HG03097 (cell line): ENCODE data around the gene BORCS5.
"Not testable (repeated sequence)": the region's sequence is repeated elsewhere in the genome, so short reads cannot be mapped to it uniquely, and the experiment has no call there.

Source experiments
- ATAC-seq: cut with Tn5 transposase; IDR thresholded peaks from one replicate; pipeline ENCODE4 v1.9.1; 2021; ENCODE audit not compliant: unreplicated experiment, low FRiP score

BORCS5 gene

GRCh38 chr12:12351468-12352185, 5.3 kb upstream of the BORCS5 start:
- not testable (repeated sequence) for ATAC-seq

- ATAC-seq: no peak
Measured at GRCh38 chr12:12353276-12353675, 3.6 kb upstream of the BORCS5 start.

- no peak for ATAC-seq
Measured at GRCh38 chr12:12353807-12354206, 3.1 kb upstream of the BORCS5 start.

GRCh38 chr12:12356467-12356895, 397 bp upstream of the BORCS5 start:
- no peak for ATAC-seq

- ATAC-seq: no peak
Measured at GRCh38 chr12:12357719-12358461, 1.0 kb downstream of the BORCS5 start.

- no peak for ATAC-seq
Measured at GRCh38 chr12:12358528-12358927, 1.6 kb downstream of the BORCS5 start.

- ATAC-seq: no peak
Measured at GRCh38 chr12:12364787-12365445, 8.0 kb downstream of the BORCS5 start.

GRCh38 chr12:12365446-12365802, 8.5 kb downstream of the BORCS5 start:
- ATAC-seq: no peak

- ATAC-seq: no peak
Measured at GRCh38 chr12:12365931-12366431, 9.1 kb downstream of the BORCS5 start.

- ATAC-seq: no peak
Measured at GRCh38 chr12:12366701-12367481, 10.0 kb downstream of the BORCS5 start.

- ATAC-seq: no peak
Measured at GRCh38 chr12:12367482-12367998, 10.7 kb downstream of the BORCS5 start.

- no peak for ATAC-seq
Measured at GRCh38 chr12:12372946-12373722, 16.3 kb downstream of the BORCS5 start.

GRCh38 chr12:12376646-12377448, 20.0 kb downstream of the BORCS5 start:
- ATAC-seq: no peak

GRCh38 chr12:12378616-12379015, 21.7 kb downstream of the BORCS5 start:
- no peak for ATAC-seq

GRCh38 chr12:12379831-12380730, 23.2 kb downstream of the BORCS5 start:
- no peak for ATAC-seq

- no peak for ATAC-seq
Measured at GRCh38 chr12:12380949-12381593, 24.2 kb downstream of the BORCS5 start.

- no peak for ATAC-seq
Measured at GRCh38 chr12:12381982-12382381, 25.1 kb downstream of the BORCS5 start.
